ENCODE data around the gene RHOBTB1. TPM values are rescaled to one million over a fixed set of nuclear protein-coding genes. Genes with fewer than 3 reads are reported as not detected.
A peak's percentile ranks its signal among the peaks of the same experiment; 100 is the strongest.

RHOBTB1 gene
- total and polyA plus RNA-seq, 3 experiments from 2014 or later = 0.04 to 0.07 TPM; not detected in 1

DNA sequence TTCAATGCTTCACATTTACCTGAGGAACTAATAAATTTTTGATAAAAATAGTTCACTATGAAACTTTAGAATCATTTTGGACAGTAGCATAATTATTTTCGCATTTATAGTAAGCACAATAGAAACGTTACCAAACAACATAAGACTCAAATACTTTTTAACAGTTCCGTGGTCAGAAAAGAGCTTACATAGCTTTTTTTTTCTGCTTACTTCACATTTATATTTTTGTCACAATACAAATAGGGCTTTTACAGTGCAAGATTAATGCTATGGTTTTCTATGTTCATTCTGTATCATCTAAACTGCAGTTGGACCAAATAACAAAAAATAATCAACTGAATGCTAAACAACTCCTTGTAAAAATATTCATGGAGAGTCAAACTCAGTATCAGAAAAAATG lies 26.5 kb upstream of the RHOBTB1 start:
- Mint-ChIP-seq H3K36me3 (no peaks in the 10 kb centered on the region), H3K4me1 (no peaks in the 10 kb centered on the region), H3K9me3 (peaks cover 0 to 2% (median 0%) of the 10 kb centered on the region in 5 donors), H3K27ac (no peak overlapping the region), H3K27me3 (peaks cover 6 to 12% of the 10 kb centered on the region in 2 donors), H3K4me3 (no peak overlapping the region)
- Histone ChIP-seq H3K9me3 (ENCODE audit: low read length) (no peaks in the 10 kb centered on the region), H3K36me3 (ENCODE audit: insufficient read depth, low read length) (no peaks in the 10 kb centered on the region), H3K4me1 (ENCODE audit: insufficient read depth, low read length) (no peaks in the 10 kb centered on the region), H3K27ac (ENCODE audit: low read depth, low read length) (no peak overlapping the region), H3K4me3 (ENCODE audit: low read length) (no peak overlapping the region), H3K27me3 (ENCODE audit: insufficient read depth, low read length, poor library complexity, severe bottlenecking) (no peaks in the 10 kb centered on the region)
- ChIA-PET POLR2A (no interaction called here), CTCF (no interaction called here)
- DNase-seq = no peak

DNA sequence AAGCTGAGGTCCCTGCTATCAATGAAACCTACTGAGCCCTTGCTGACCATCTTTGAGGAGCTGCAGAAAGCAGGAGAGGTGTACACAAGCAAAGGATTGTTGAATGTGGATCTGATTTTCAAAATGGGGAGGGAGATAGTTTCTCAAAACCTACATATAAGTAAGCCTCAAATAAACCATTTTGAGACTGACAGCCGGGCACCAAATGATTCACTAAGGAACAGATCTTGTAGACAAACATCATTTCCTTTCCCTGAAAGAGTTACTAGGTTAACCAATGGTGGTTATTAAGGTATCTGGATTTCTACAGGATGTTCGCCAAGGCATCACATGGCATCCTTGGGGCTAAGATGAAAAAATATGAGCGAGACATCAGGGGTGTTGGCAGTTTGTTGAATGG lies 24.5 kb upstream of the RHOBTB1 start:
- H3K27me3 Mint-ChIP-seq = peaks cover 6 to 12% of the 10 kb centered on the region in 2 donors
- H3K4me3 Mint-ChIP-seq = no peak overlapping the region
- Histone ChIP-seq H3K9me3 (ENCODE audit: low read length) (no peaks in the 10 kb centered on the region), H3K4me1 (ENCODE audit: insufficient read depth, low read length) (no peaks in the 10 kb centered on the region), H3K27me3 (ENCODE audit: insufficient read depth, low read length, poor library complexity, severe bottlenecking) (no peaks in the 10 kb centered on the region), H3K27ac (ENCODE audit: low read depth, low read length) (no peak overlapping the region), H3K36me3 (ENCODE audit: insufficient read depth, low read length) (no peaks in the 10 kb centered on the region), H3K4me3 (ENCODE audit: low read length) (no peak overlapping the region)
- H3K27ac Mint-ChIP-seq = no peak overlapping the region
- H3K9me3 Mint-ChIP-seq = peaks cover 0 to 2% (median 0%) of the 10 kb centered on the region in 5 donors
- no peaks in the 10 kb centered on the region for H3K36me3 Mint-ChIP-seq
- H3K4me1 Mint-ChIP-seq = no peaks in the 10 kb centered on the region
- POLR2A ChIA-PET = no interaction called here
- CTCF ChIA-PET = no interaction called here
- no peak for DNase-seq

DNA sequence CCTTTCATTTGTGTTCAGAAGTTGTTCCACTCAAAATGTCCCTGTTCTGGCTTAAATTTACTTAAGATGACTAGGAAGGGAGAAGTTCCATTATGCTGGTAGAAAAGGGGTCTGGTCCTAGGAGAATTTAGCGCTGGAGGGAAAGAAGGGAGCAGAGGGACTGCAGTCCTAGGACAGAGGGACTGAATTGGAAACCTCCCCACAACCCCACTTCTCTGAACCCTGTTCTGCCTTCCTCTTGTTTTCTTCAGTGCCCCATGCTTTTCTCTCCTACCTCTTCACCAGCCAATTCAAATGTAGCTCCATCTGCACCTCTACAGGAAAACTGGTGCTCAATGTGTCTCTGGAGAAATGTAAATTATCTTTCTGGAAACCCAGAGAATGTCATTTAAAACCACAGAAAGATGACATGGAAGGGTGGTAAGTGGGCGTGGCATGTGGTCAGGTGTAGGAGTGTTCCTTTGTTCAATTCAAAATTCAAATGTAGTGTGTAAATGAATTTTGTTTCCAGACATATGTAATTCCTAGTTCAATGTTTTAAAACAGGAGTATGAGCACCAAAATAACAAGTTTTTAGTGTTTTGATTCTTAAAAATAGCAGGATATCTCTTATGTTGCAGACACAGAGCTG lies 24.0 kb upstream of the RHOBTB1 start:
- Mint-ChIP-seq H3K9me3 (peaks cover 0 to 2% (median 0%) of the 10 kb centered on the region in 5 donors), H3K27me3 (peaks cover 6 to 12% of the 10 kb centered on the region in 2 donors), H3K4me1 (no peaks in the 10 kb centered on the region), H3K36me3 (no peaks in the 10 kb centered on the region), H3K27ac (no peak overlapping the region), H3K4me3 (no peak overlapping the region)
- Histone ChIP-seq H3K36me3 (ENCODE audit: insufficient read depth, low read length) (no peaks in the 10 kb centered on the region), H3K4me1 (ENCODE audit: insufficient read depth, low read length) (no peaks in the 10 kb centered on the region), H3K27ac (ENCODE audit: low read depth, low read length) (no peak overlapping the region), H3K9me3 (ENCODE audit: low read length) (no peaks in the 10 kb centered on the region), H3K27me3 (ENCODE audit: insufficient read depth, low read length, poor library complexity, severe bottlenecking) (no peaks in the 10 kb centered on the region), H3K4me3 (ENCODE audit: low read length) (no peak overlapping the region)
- ChIA-PET CTCF (no interaction called here), POLR2A (no interaction called here)
- no peak for DNase-seq

DNA sequence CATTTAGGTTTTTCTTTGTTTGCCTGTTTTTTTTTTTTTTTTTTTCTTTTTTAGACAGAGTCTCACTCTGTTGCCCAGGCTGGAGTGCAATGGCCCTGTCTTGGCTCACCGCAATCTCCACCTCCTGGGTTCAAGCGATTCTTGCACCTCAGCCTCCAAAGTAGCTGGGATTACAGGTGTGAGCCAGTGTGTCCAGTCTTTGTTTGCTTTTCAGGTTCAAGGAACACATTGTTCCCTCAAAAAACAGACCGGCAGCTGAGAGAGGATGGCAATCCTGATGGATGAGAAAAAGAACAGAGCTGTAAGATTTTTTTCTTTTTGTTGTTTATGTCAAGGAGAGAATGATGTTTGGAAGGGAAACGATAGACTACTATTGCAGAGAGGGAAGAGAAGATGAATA lies 23.3 kb upstream of the RHOBTB1 start:
- no peak overlapping the region for H3K4me3 ChIP-seq (ENCODE audit: low read length)
- H3K4me3 Mint-ChIP-seq = no peak overlapping the region
- POLR2A ChIA-PET = no interaction called here
- H3K4me1 ChIP-seq (ENCODE audit: insufficient read depth, low read length) = no peaks in the 10 kb centered on the region
- H3K4me1 Mint-ChIP-seq = no peaks in the 10 kb centered on the region
- no peak for DNase-seq
- no peak overlapping the region for H3K27ac Mint-ChIP-seq
- no peaks in the 10 kb centered on the region for H3K36me3 Mint-ChIP-seq
- peaks cover 0 to 2% (median 0%) of the 10 kb centered on the region in 5 donors for H3K9me3 Mint-ChIP-seq
- CTCF ChIA-PET = no interaction called here
- no peaks in the 10 kb centered on the region for H3K27me3 ChIP-seq (ENCODE audit: insufficient read depth, low read length, poor library complexity, severe bottlenecking)
- H3K27ac ChIP-seq (ENCODE audit: low read depth, low read length) = no peak overlapping the region
- peaks cover 6 to 15% of the 10 kb centered on the region in 2 donors for H3K27me3 Mint-ChIP-seq
- no peaks in the 10 kb centered on the region for H3K9me3 ChIP-seq (ENCODE audit: low read length)
- H3K36me3 ChIP-seq (ENCODE audit: insufficient read depth, low read length) = no peaks in the 10 kb centered on the region

DNA sequence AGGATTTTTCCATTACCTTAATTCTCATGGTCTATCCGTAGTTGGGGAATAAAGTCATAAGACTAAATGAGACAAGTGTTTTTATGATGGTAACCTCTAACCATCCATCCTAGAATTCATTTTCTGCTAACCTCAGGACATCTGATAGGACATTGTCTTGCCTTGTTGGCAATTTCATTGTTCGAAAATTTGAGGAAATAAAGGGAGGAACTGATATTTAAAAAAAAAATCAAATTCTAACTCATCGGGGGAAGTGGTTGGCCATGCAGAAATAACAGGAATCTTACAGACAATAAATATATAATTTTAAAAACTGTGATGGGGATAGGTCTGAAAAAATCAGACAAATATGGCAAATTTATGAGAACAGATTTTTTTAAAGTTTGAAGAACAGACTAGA lies 21.7 kb upstream of the RHOBTB1 start:
- no peaks in the 10 kb centered on the region for H3K4me1 Mint-ChIP-seq

DNA sequence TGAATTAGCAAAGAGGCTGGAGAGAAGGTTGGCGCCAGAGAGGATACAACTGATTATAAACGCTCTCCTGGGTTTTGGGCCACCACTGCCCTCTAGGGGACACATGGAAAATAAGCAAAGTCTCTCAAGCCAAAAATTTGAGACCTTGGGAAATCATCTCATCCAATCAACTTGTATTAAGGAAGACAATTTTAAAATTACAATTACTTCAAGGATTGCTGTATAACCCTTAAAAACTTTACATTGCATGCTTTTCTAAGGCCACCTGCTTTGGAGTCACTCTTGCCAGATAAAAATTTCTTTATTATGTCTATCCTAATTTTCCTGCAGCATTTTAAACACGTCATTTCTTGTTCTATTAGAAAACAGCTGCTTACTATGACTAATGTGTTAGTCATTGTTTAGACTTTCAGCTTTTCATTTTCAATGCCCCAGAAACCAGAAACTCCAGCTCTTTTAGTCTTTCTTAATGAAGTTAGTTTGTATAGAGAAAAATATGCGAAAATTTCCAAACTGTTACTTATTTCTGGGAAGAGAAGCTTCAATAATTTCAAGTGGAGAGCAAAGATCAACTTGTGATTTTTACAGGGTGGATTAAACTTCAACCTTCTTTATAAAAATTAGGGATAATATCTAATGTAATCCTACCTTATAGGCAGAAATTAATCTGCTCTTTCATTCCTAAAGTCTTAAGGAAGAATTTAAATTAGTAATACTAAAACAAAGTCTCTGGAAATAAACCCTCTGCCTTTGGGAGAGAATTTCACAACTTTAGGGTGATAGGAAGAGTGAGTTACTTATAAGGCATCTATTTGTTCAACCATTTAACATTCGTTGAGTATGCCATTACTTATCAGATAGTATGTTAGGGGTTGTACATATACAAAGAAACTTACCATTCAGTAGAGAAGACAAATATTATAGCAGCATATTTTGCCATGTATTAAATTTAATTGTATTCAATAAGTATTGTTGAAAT lies 20.6 kb upstream of the RHOBTB1 start:
- no peaks in the 10 kb centered on the region for H3K9me3 Mint-ChIP-seq
- POLR2A ChIA-PET = no interaction called here
- Histone ChIP-seq H3K27me3 (ENCODE audit: insufficient read depth, low read length, poor library complexity, severe bottlenecking) (no peaks in the 10 kb centered on the region), H3K4me1 (ENCODE audit: insufficient read depth, low read length) (no peaks in the 10 kb centered on the region), H3K36me3 (ENCODE audit: insufficient read depth, low read length) (no peaks in the 10 kb centered on the region), H3K27ac (ENCODE audit: low read depth, low read length) (no peak overlapping the region), H3K9me3 (ENCODE audit: low read length) (no peaks in the 10 kb centered on the region), H3K4me3 (ENCODE audit: low read length) (no peak overlapping the region)
- no peak overlapping the region for H3K27ac Mint-ChIP-seq
- no peak overlapping the region for H3K4me3 Mint-ChIP-seq
- H3K4me1 Mint-ChIP-seq = no peaks in the 10 kb centered on the region
- CTCF ChIA-PET = interaction anchor here (0.8 kb wide), 1 partner anchor 20 kb away, joined by 3 read pairs; the partner anchor contains the start of gene RHOBTB1
- peak in 3 of 5 donors; percentile 7 to 9 (median 8) for DNase-seq
- peaks cover 6 to 12% of the 10 kb centered on the region in 2 donors for H3K27me3 Mint-ChIP-seq
- H3K36me3 Mint-ChIP-seq = no peaks in the 10 kb centered on the region

More for the DNA sequence above, 21.7 kb upstream of the RHOBTB1 start:
- Mint-ChIP-seq H3K27me3 (peaks cover 6 to 12% of the 10 kb centered on the region in 2 donors), H3K27ac (no peak overlapping the region), H3K9me3 (no peaks in the 10 kb centered on the region), H3K4me3 (no peak overlapping the region), H3K36me3 (no peaks in the 10 kb centered on the region)
- no peaks in the 10 kb centered on the region for H3K36me3 ChIP-seq (ENCODE audit: insufficient read depth, low read length)
- CTCF ChIA-PET = no interaction called here
- H3K27ac ChIP-seq (ENCODE audit: low read depth, low read length) = no peak overlapping the region
- no peaks in the 10 kb centered on the region for H3K27me3 ChIP-seq (ENCODE audit: insufficient read depth, low read length, poor library complexity, severe bottlenecking)
- DNase-seq = no peak
- POLR2A ChIA-PET = no interaction called here
- no peaks in the 10 kb centered on the region for H3K4me1 ChIP-seq (ENCODE audit: insufficient read depth, low read length)
- no peak overlapping the region for H3K4me3 ChIP-seq (ENCODE audit: low read length)
- no peaks in the 10 kb centered on the region for H3K9me3 ChIP-seq (ENCODE audit: low read length)

DNA sequence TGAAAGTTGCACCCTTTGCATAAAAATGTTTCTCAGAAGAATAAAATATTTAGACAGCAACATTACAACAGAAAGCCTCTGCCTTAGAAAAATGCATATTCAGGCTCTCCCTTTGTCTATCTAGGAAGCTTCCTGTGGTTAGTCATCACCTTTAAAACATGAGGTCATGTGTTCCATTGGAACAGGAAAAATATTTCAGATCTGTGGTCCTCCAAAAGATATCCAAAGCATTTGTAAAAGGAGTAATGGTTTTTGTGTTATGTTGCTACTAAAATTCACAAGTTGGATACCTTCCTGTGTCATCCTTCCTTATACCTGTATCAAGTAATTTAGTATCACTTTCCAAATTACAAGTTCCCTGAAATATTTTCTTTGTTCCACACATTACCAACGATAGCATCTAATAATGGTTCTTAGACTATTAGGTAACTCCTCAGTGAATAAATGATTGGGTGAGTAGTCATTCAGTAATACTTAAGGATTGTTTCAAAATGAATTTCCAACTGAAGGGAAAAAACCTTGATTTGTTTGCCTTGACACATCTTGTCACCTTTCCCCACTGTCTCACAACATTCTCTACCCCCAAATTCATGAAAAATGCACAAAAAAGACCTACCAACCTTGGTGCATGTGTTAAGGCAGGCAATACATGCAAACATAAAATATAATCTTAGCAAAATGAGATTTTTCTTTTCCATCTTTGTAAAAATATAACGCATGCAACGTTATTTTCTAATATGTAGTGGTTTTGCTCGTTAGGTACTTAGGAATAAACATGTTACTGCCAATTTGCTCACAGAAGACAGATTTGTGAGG lies 19.7 kb upstream of the RHOBTB1 start:
- no peaks in the 10 kb centered on the region for H3K36me3 ChIP-seq (ENCODE audit: insufficient read depth, low read length)
- H3K4me3 ChIP-seq (ENCODE audit: low read length) = no peak overlapping the region
- no peak for DNase-seq
- Mint-ChIP-seq H3K27ac (no peak overlapping the region), H3K36me3 (no peaks in the 10 kb centered on the region), H3K27me3 (peaks cover 6 to 8% of the 10 kb centered on the region in 2 donors), H3K4me3 (no peak overlapping the region), H3K9me3 (no peaks in the 10 kb centered on the region), H3K4me1 (no peaks in the 10 kb centered on the region)
- no peaks in the 10 kb centered on the region for H3K27me3 ChIP-seq (ENCODE audit: insufficient read depth, low read length, poor library complexity, severe bottlenecking)
- POLR2A ChIA-PET = no interaction called here
- no peak overlapping the region for H3K27ac ChIP-seq (ENCODE audit: low read depth, low read length)
- no peaks in the 10 kb centered on the region for H3K4me1 ChIP-seq (ENCODE audit: insufficient read depth, low read length)
- CTCF ChIA-PET = no interaction called here
- no peaks in the 10 kb centered on the region for H3K9me3 ChIP-seq (ENCODE audit: low read length)

DNA sequence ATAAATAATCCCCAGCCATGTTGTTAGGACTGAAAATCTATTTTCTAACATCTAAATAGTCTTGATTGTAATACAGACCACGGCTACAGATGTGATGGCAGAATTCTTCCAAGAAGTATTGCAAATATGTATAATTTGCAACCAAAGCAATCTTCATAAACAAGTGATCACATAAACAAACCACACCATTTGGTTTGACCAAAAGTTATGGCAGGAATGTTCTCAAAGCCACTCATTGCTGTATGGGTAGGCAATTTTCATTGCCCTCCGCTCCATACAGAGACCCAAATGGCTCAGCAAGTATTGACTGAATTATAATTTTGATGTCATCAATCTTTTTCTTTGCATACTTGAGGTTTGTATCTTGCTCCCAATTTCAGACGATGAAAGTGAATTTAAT lies 19.0 kb upstream of the RHOBTB1 start:
- H3K27me3 ChIP-seq (ENCODE audit: insufficient read depth, low read length, poor library complexity, severe bottlenecking) = no peaks in the 10 kb centered on the region
- POLR2A ChIA-PET = no interaction called here
- no peaks in the 10 kb centered on the region for H3K9me3 Mint-ChIP-seq
- H3K4me3 Mint-ChIP-seq = no peak overlapping the region
- H3K27ac Mint-ChIP-seq = no peak overlapping the region
- no peaks in the 10 kb centered on the region for H3K36me3 ChIP-seq (ENCODE audit: insufficient read depth, low read length)
- no peaks in the 10 kb centered on the region for H3K4me1 ChIP-seq (ENCODE audit: insufficient read depth, low read length)
- H3K4me1 Mint-ChIP-seq = no peaks in the 10 kb centered on the region
- no peak overlapping the region for H3K27ac ChIP-seq (ENCODE audit: low read depth, low read length)
- CTCF ChIA-PET = no interaction called here
- no peak for DNase-seq
- H3K4me3 ChIP-seq (ENCODE audit: low read length) = no peak overlapping the region
- no peaks in the 10 kb centered on the region for H3K36me3 Mint-ChIP-seq
- no peaks in the 10 kb centered on the region for H3K9me3 ChIP-seq (ENCODE audit: low read length)
- peaks cover 3 to 4% of the 10 kb centered on the region in 2 donors for H3K27me3 Mint-ChIP-seq

Data from CD8-positive, alpha-beta memory T cell (primary cell).